GM10248 (cell line): ENCODE data around the gene PSMD2.

ENCODE experiments used
- CTCF ChIA-PET: fragments of 300-600 bp; sonication (Branson Sonifier 250); formaldehyde crosslinking; extraction: SDS; loops from one replicate; lab custom pipeline; 2021; ENCODE audit warnings: antibody characterized with exemption; lab: Yijun Ruan, JAX
- POLR2A ChIA-PET: fragments of 350-650 bp; sonication (Branson Sonifier 250); formaldehyde crosslinking; extraction: SDS; loops from one replicate; lab custom pipeline; 2020; ENCODE audit warnings: antibody characterized with exemption; lab: Yijun Ruan, JAX
- DNase-seq: peaks from one replicate; pipeline ENCODE4 v3.0.0; 2012; ENCODE audit errors: extremely low spot score
- TF ChIP-seq, protein P1 (sequence below): IDR thresholded peaks from 2 replicates; pipeline ENCODE4 v1.5.1; 2012; ENCODE audit warnings: mild to moderate bottlenecking, low read depth; ENCODE audit errors: extremely low read depth, missing control alignments, control extremely low read depth

PSMD2 gene

DNA sequence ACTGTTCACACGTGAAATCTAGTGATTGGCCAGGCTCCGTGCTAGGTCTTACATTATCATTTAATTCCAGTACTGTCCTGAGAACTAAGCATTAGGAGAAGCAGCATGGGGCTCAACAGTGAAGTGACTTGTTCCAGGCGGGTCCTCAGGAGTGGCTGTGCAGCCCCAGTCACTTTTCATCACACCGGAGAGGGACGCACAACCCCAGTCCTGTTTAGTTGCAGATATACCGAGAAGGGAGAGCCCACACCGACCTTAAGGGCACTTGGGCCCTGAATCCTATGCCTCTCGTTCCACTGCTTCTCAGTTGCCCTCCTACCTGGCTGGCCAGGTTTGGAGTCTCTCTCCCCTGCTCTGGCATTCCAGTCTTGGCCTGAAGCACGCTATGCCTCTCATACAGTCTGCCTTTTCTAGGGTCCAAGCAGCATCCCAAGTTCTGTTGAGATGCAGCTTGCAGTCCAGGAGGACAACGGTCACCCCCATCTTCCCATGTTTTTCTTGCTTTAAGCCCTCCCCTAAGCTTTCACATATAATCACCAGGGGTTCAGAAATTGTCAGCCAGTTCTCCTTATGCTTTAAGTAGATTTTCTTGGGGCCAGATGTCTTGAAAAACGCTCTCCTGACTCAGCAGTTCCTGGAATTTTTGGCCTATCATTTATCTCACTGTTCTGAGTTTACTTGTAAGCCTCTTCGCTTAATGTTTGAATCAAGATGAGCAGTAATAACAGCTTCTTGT is 48.4 kb downstream of the PSMD2 start:
- no peak for DNase-seq
- TF ChIP-seq, protein P1, sequence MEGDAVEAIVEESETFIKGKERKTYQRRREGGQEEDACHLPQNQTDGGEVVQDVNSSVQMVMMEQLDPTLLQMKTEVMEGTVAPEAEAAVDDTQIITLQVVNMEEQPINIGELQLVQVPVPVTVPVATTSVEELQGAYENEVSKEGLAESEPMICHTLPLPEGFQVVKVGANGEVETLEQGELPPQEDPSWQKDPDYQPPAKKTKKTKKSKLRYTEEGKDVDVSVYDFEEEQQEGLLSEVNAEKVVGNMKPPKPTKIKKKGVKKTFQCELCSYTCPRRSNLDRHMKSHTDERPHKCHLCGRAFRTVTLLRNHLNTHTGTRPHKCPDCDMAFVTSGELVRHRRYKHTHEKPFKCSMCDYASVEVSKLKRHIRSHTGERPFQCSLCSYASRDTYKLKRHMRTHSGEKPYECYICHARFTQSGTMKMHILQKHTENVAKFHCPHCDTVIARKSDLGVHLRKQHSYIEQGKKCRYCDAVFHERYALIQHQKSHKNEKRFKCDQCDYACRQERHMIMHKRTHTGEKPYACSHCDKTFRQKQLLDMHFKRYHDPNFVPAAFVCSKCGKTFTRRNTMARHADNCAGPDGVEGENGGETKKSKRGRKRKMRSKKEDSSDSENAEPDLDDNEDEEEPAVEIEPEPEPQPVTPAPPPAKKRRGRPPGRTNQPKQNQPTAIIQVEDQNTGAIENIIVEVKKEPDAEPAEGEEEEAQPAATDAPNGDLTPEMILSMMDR, result no peak
- POLR2A ChIA-PET, result interaction anchor here (0.6 kb wide), 1 partner anchor 182 kb away, joined by 5 read pairs; no protein-coding TSS in a partner anchor
- CTCF ChIA-PET, result interaction anchor here (1.2 kb wide), 2 partner anchors 15 to 24 kb away, joined by 3 read pairs; no protein-coding TSS in a partner anchor

DNA sequence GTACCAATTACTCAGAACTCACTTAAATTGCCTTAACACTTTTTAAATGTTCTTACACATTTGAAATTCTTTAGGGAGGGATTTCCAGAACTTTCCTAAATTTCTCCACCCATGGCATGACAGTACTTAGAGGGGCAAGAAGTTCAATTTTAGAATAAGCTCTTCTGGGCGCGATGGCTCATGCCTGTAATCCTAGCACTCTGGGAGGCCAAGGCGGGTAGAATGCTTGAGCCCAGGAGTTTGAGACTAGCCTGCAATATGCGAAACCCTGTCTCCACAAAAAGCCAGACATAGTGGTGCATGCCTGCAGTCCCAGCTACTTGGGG is 49.0 kb downstream of the PSMD2 start:
- ChIA-PET CTCF (interaction anchor here (1.2 kb wide), 1 partner anchor 14 kb away, joined by 3 read pairs; no protein-coding TSS in a partner anchor), POLR2A (interaction anchor here (0.6 kb wide), 1 partner anchor 182 kb away, joined by 5 read pairs; no protein-coding TSS in a partner anchor)
- TF ChIP-seq, protein P1, result no peak
- DNase-seq, result no peak

DNA sequence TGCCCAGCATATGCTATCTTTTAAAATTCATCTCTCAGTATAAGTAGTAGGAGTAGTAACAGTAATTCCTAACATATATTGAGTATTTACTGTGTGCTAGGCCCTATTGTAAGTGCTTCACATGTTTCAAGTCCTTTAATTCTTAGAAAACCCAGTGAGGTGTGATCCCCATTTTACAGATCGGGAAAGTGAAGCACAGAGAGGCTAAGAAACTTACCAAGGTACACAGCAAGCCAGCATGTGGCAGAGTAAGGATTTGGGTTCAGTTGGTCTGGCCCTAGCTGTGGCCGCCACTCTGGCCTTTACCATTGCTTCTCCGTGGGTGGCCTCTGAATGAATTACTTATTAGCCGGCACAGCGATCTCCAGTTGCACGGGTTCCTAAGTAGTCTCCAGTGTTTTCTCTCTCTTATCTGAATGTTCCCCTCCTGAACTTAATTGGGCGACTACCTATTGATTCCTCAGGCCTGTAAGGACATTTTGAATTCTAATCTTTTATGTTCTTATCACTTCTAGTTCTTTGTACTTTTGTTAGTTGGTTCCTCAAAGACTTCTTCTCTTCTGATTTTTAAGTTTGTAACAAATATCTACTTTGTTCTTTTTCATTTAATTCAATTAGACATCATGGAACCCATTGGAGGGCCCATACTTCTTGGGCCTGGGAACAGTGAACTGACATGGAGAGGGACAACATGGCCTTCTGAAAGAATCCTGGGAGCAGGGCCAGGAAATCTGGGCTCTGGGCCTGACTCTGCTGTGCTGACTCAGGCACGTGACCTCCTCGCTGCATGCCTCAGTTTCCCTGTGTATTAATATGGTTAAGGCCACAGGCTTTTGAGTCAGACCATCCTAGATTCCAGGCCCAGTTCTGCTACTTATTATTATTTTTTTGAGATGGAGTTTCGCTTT is 50.8 kb downstream of the PSMD2 start:
- POLR2A ChIA-PET, result interaction anchor here (1.5 kb wide), 1 partner anchor 11 kb away, joined by 4 read pairs; no protein-coding TSS in a partner anchor
- TF ChIP-seq, protein P1, result no peak
- DNase-seq, result no peak
- CTCF ChIA-PET, result interaction anchor here (1.5 kb wide), 1 partner anchor 22 kb away, joined by 4 read pairs; no protein-coding TSS in a partner anchor

DNA sequence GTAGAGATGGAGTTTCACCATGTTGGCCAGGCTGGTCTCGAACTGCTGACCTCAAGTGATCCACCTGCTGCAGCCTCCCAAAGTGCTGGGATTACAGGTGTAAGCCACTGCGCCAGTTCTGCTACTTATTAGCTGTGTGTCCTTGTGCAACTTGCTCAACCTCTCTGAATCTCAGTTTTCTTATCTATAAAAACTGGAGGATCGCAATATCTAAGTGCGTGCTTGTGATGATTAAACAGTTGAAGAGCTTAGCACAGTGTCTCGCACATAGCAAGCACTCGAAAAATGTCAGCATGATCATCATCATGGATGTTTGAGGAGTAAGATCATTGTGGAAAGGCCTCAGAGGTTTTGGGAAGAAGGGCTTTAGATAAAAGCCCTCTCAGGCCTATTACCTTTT is 51.6 kb downstream of the PSMD2 start:
- ChIA-PET POLR2A (interaction anchor here (1.5 kb wide), 1 partner anchor 12 kb away, joined by 4 read pairs; no protein-coding TSS in a partner anchor), CTCF (interaction anchor here (1.1 to 1.5 kb wide), 3 partner anchors 21 to 211 kb away, joined by 3 to 4 read pairs (median 4); partner anchors contain the start of gene EPHB3)
- DNase-seq, result no peak
- TF ChIP-seq, protein P1, result no peak

DNA sequence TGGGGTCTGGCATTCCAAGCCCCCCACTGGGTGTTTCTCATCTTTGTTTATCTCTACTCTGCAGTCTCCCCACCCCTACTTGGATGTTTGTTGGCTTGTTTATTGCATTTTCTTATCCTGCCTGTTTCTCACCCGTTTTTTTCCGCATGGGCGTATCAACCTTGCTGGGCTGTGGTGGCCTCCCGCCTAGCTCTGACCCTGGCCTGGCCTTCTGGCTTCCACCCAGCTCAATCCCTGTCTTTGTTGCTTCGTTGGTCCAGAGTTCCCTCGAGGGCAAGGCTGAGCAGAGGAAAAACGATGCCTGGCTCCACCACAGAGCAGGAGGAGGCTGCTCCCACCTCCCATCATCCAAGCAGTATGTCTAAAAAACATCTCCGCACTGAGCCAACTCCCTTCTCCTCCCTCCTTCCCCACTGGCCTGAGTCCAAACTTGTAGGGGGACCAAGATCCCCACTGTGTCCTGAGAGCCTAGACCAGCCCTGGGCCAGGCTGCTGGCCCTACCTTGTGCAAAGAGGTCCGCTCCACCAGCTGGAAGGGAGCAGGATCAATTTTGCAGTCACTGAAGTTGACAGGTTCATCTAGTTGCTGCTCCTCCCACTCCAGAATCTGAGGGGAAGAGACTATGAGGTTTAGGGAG is 52.6 kb downstream of the PSMD2 start:
- DNase-seq, result no peak
- ChIA-PET POLR2A (interaction anchor here (1.5 kb wide), 1 partner anchor 13 kb away, joined by 4 read pairs; no protein-coding TSS in a partner anchor), CTCF (interaction anchor here (1.1 to 3.1 kb wide), 5 partner anchors 20 to 210 kb away, joined by 3 to 31 read pairs (median 4); partner anchors contain the start of gene EPHB3)

More for the DNA sequence above, 52.6 kb downstream of the PSMD2 start:
- TF ChIP-seq, protein P1, result no peak
